ENCODE data around the gene DHFR.
"Not testable (repeated sequence)": the region's sequence is repeated elsewhere in the genome, so short reads cannot be mapped to it uniquely, and the experiment has no call there.

DHFR gene

GRCh38 chr5:80676706-80677105 lies 21.9 kb upstream of the DHFR start:
- TF ChIP-seq CTCF (conservative IDR thresholded peaks at IDR 0.05; ENCODE audit: control insufficient read depth, insufficient read depth, low read depth, low read length) = no peak
- DNase-seq (ENCODE audit: low read depth) = no peak
- H3K4me3 ChIP-seq (ENCODE audit: control insufficient read depth, low read depth, low read length) = no peak overlapping the region

- H3K4me3 ChIP-seq (ENCODE audit: control insufficient read depth, low read depth, low read length) = no peak overlapping the region
- peak; percentile 76 for DNase-seq (ENCODE audit: low read depth)
- TF ChIP-seq CTCF (conservative IDR thresholded peaks at IDR 0.05; ENCODE audit: control insufficient read depth, insufficient read depth, low read depth, low read length) = peak; percentile 90
These were observed 17.5 kb upstream of the DHFR start for GRCh38 chr5:80672140-80672736.

GRCh38 chr5:80668016-80668969 lies 13.5 kb upstream of the DHFR start:
- no peak overlapping the region for H3K4me3 ChIP-seq (ENCODE audit: control insufficient read depth, low read depth, low read length)
- TF ChIP-seq CTCF (conservative IDR thresholded peaks at IDR 0.05; ENCODE audit: control insufficient read depth, insufficient read depth, low read depth, low read length) = no peak
- DNase-seq (ENCODE audit: low read depth) = no peak

GRCh38 chr5:80667384-80667783 lies 12.6 kb upstream of the DHFR start:
- no peak for DNase-seq (ENCODE audit: low read depth)
- H3K4me3 ChIP-seq (ENCODE audit: control insufficient read depth, low read depth, low read length) = no peak overlapping the region
- TF ChIP-seq CTCF (conservative IDR thresholded peaks at IDR 0.05; ENCODE audit: control insufficient read depth, insufficient read depth, low read depth, low read length) = no peak

GRCh38 chr5:80665057-80665456 lies 10.3 kb upstream of the DHFR start:
- DNase-seq (ENCODE audit: low read depth) = no peak
- no peak overlapping the region for H3K4me3 ChIP-seq (ENCODE audit: control insufficient read depth, low read depth, low read length)
- no peak for TF ChIP-seq CTCF (conservative IDR thresholded peaks at IDR 0.05; ENCODE audit: control insufficient read depth, insufficient read depth, low read depth, low read length)

GRCh38 chr5:80662108-80662507 lies 7.3 kb upstream of the DHFR start:
- peak; percentile 46 for DNase-seq (ENCODE audit: low read depth)
- TF ChIP-seq CTCF (conservative IDR thresholded peaks at IDR 0.05; ENCODE audit: control insufficient read depth, insufficient read depth, low read depth, low read length) = no peak
- H3K4me3 ChIP-seq (ENCODE audit: control insufficient read depth, low read depth, low read length) = no peak overlapping the region

GRCh38 chr5:80660661-80661060 lies 5.9 kb upstream of the DHFR start:
- H3K4me3 ChIP-seq (ENCODE audit: control insufficient read depth, low read depth, low read length); DNase-seq (ENCODE audit: low read depth): not testable (repeated sequence)
